Measurements from ENCODE around the gene OLFM4. TPM values are rescaled to one million over a fixed set of nuclear protein-coding genes. Genes with fewer than 3 reads are reported as not detected.
A peak's percentile ranks its signal among the peaks of the same experiment; 100 is the strongest.

OLFM4 gene
- total and polyA plus RNA-seq, 2 of the 8 experiments (the other 6 are each of a cell fraction or from before 2014, with no cell fraction given), result not detected

DNA sequence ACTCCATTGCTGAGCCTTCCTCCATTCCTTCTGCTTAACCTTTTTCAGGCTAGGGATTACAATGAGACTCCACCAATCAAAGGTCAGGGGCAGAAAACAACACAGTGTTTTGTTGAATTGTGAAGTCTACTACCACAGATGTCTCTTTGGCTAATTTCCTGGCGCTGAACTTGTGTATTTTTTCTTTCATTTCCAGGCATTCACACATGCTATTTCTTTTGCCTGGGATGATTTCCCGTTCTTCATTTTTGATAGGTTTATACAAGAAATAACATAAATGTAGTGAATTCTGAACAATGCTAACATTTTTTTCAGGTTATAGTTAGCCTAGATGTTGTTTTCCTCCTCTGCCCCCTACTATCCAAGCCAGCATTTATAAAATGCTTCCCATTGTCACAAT is 64.3 kb downstream of the OLFM4 start:
- H2AFZ ChIP-seq (ENCODE audit: low read length), result peak overlapping the region; percentile 90
- no peak overlapping the region for H3K4me3 ChIP-seq (ENCODE audit: extremely low read depth in 1 of 4, insufficient read depth in 2 of 4, low read depth in 3 of 4, low read length in 4 of 4)
- no peak overlapping the region for H3K4me2 ChIP-seq (ENCODE audit: insufficient read depth in 1 of 2, low read depth in 2 of 2, low read length in 2 of 2)
- H3K56ac ChIP-seq (replicated peaks; ENCODE audit: insufficient read length, low read depth, low read length), result no peak overlapping the region
- ChIA-PET POLR2A (ENCODE audit: partially characterized antibody) (no interaction called here), CTCF (ENCODE audit: partially characterized antibody) (no interaction called here)
- TF ChIP-seq KDM4A (IDR thresholded peaks at IDR 0.05; ENCODE audit: low read depth, low read length, severe bottlenecking), result no peak
- no peak for TF ChIP-seq CEBPB (IDR thresholded peaks at IDR 0.05; ENCODE audit: low read depth, low read length)
- TF ChIP-seq, protein P1, sequence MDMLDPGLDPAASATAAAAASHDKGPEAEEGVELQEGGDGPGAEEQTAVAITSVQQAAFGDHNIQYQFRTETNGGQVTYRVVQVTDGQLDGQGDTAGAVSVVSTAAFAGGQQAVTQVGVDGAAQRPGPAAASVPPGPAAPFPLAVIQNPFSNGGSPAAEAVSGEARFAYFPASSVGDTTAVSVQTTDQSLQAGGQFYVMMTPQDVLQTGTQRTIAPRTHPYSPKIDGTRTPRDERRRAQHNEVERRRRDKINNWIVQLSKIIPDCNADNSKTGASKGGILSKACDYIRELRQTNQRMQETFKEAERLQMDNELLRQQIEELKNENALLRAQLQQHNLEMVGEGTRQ (IDR thresholded peaks at IDR 0.05; ENCODE audit: low read length), result no peak
- H3K18ac ChIP-seq (ENCODE audit: extremely low read depth, low read length), result no peak overlapping the region
- no peak for FAIRE-seq
- no peaks in the 10 kb centered on the region for H3K79me1 ChIP-seq (ENCODE audit: low read depth, low read length)
- no peak overlapping the region for H2BK12ac ChIP-seq (ENCODE audit: low read depth, low read length)
- no peak overlapping the region; the same call in 1 of the 2 replicates for H3K27ac ChIP-seq (ENCODE audit: low read depth, low read length)
- no peak overlapping the region for H2BK20ac ChIP-seq (ENCODE audit: low read length)
- H3K23ac ChIP-seq (ENCODE audit: insufficient read length), result no peak overlapping the region
- WGBS, 2 experiments (ENCODE audit: extremely low coverage in 1 of 2, insufficient coverage in 1 of 2, insufficient read length in 1 of 2, insufficient replicate concordance in 2 of 2, low coverage in 1 of 2, low lambda C conversion rate in 2 of 2, missing lambda C conversion rate in 1 of 2), result 98% methylated on average over 2 of the region's 2 CpGs; no CpG with 5 or more reads in 1 of the 2 experiments
- no peaks in the 10 kb centered on the region for H4K20me1 ChIP-seq (replicated peaks in 1 of 2; ENCODE audit: control insufficient read depth in 1 of 2, insufficient read depth in 2 of 2, low read length in 2 of 2)
- H3K9me3 ChIP-seq (ENCODE audit: insufficient read depth in 2 of 2, low read depth in 1 of 2, low read length in 1 of 2), result no peaks in the 10 kb centered on the region
- H3K23me2 ChIP-seq (ENCODE audit: low read depth, low read length), result no peaks in the 10 kb centered on the region
- H3K79me2 ChIP-seq (ENCODE audit: control insufficient read depth in 1 of 2, insufficient read depth in 2 of 2, low read length in 2 of 2), result no peaks in the 10 kb centered on the region
- H2BK120ac ChIP-seq (replicated peaks; ENCODE audit: low read depth, low read length), result no peak overlapping the region
- no peak overlapping the region for H3K4ac ChIP-seq (replicated peaks; ENCODE audit: insufficient read length, low read depth, low read length)
- no peak overlapping the region for H2BK15ac ChIP-seq (ENCODE audit: low read length)
- H4K5ac ChIP-seq (ENCODE audit: insufficient read length, low read depth, low read length), result no peak overlapping the region
- no peaks in the 10 kb centered on the region for H3K4me1 ChIP-seq (replicated peaks in 1 of 4; ENCODE audit: control insufficient read depth in 3 of 4, insufficient read depth in 4 of 4, low read length in 3 of 4)
- H3K36me3 ChIP-seq (ENCODE audit: control insufficient read depth in 2 of 4, insufficient read depth in 4 of 4, low read length in 3 of 4), result no peaks in the 10 kb centered on the region
- H3K14ac ChIP-seq (ENCODE audit: insufficient read length), result no peak overlapping the region
- H3K27me3 ChIP-seq (replicated peaks in 1 of 4; ENCODE audit: control insufficient read depth in 3 of 4, extremely low read depth in 1 of 4, insufficient read depth in 3 of 4, low read length in 3 of 4), result no peaks in the 10 kb centered on the region
- no peak overlapping the region for H4K8ac ChIP-seq (ENCODE audit: extremely low read depth, insufficient read depth, low read length)
- H2BK5ac ChIP-seq (ENCODE audit: low read depth, low read length), result no peak overlapping the region
- no peak overlapping the region for H3K9ac ChIP-seq (replicated peaks in 1 of 4; ENCODE audit: extremely low read depth in 1 of 4, low read depth in 3 of 4, low read length in 3 of 4)
- no peak overlapping the region for H2AK5ac ChIP-seq (ENCODE audit: low read depth, low read length)
- H4K91ac ChIP-seq (replicated peaks; ENCODE audit: insufficient read length, low read length), result no peak overlapping the region
- no peak for DNase-seq (ENCODE audit: low read depth in 1 of 2, low spot score in 2 of 2)
